ENCODE data around the gene LRRC51. TPM values are rescaled to one million over a fixed set of nuclear protein-coding genes. Genes with fewer than 3 reads are reported as not detected.

Gene LRRC51
- total RNA-seq, 2 donors from 2014 or later: 6.1 to 24.0 TPM

DNA sequence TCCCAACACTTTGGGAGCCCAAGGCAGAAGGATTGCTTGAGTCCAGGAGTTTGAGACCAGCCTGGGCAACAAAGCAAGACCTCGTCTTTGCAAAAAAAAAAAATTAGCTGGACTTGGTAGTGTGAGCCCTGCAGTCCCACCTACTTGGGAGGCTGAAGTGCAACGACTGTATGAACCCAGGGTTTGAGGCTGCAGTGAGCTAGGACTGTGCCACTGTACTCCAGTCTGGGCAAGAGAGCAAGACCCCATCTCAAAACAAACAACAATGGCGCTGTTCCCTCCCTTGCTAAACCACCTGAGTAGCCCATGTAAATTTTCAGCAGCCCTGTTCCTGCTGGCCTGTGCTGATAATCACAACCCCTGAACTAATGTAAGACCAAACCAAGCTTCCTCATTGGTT lies 19.4 kb downstream of the LRRC51 start:
- peaks cover 17 to 34% of the 10 kb centered on the region in 2 donors for H3K4me1 ChIP-seq (ENCODE audit: control insufficient read depth in 1 of 2, low read depth in 2 of 2)
- H3K9me3 ChIP-seq: no peaks in the 10 kb centered on the region
- H3K4me3 ChIP-seq: no peak overlapping the region
- no peak for ATAC-seq (ENCODE audit: insufficient number of reproducible peaks, low FRiP score, low read depth)
- no peak overlapping the region for H3K27ac ChIP-seq
- no peak for TF ChIP-seq CTCF (IDR thresholded peaks at IDR 0.05)
- H3K27me3 ChIP-seq (replicated peaks; ENCODE audit: insufficient read depth): no peaks in the 10 kb centered on the region
- H3K36me3 ChIP-seq: peaks cover 25% of the 10 kb centered on the region
- no peak for DNase-seq (ENCODE audit: low spot score)

- DNase-seq (ENCODE audit: low spot score): no peak
- H3K36me3 ChIP-seq: peaks cover 24% of the 10 kb centered on the region
- no peak overlapping the region for H3K27ac ChIP-seq
- peaks cover 17 to 34% of the 10 kb centered on the region in 2 donors for H3K4me1 ChIP-seq (ENCODE audit: control insufficient read depth in 1 of 2, low read depth in 2 of 2)
- no peak overlapping the region for H3K4me3 ChIP-seq
- TF ChIP-seq CTCF (IDR thresholded peaks at IDR 0.05): no peak
- ATAC-seq (ENCODE audit: insufficient number of reproducible peaks, low FRiP score, low read depth): no peak
- H3K9me3 ChIP-seq: no peaks in the 10 kb centered on the region
- no peaks in the 10 kb centered on the region for H3K27me3 ChIP-seq (replicated peaks; ENCODE audit: insufficient read depth)
These were observed 19.8 kb downstream of the LRRC51 start for GRCh38 chr11:72100462-72100861.

GRCh38 chr11:72102162-72102561 lies 21.5 kb downstream of the LRRC51 start:
- Histone ChIP-seq H3K27ac (peak overlapping the region; percentile 91 to 92), H3K4me1 (ENCODE audit: control insufficient read depth in 1 of 2, low read depth in 2 of 2) (peaks cover 17 to 34% of the 10 kb centered on the region in 2 donors), H3K27me3 (replicated peaks; ENCODE audit: insufficient read depth) (no peaks in the 10 kb centered on the region), H3K9me3 (no peaks in the 10 kb centered on the region), H3K36me3 (peaks cover 19% of the 10 kb centered on the region), H3K4me3 (peak overlapping the region; percentile 90)
- DNase-seq (ENCODE audit: low spot score) (no peak), ATAC-seq (ENCODE audit: insufficient number of reproducible peaks, low FRiP score, low read depth) (no peak)
- no peak for TF ChIP-seq CTCF (IDR thresholded peaks at IDR 0.05)

DNA sequence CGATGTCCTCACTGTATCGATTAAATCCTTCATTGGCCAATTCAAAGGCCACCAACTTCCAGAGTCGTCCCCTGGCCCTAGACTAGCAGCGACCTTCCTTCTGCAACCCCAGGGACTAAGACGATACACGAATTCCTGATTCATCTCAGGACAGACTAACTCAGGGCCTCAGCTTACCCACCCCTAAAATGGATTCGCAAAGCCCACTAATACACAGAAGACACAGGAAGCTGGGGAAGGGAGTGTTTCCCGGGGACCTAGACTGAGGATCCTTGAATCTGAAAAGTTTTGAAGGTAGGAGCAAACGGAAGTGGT lies 21.9 kb downstream of the LRRC51 start:
- Histone ChIP-seq H3K4me1 (ENCODE audit: control insufficient read depth in 1 of 2, low read depth in 2 of 2) (peaks cover 17 to 34% of the 10 kb centered on the region in 2 donors), H3K27ac (peak overlapping the region; percentile 91 to 92), H3K4me3 (peak overlapping the region; percentile 90), H3K27me3 (replicated peaks; ENCODE audit: insufficient read depth) (no peaks in the 10 kb centered on the region), H3K36me3 (peaks cover 15% of the 10 kb centered on the region), H3K9me3 (no peaks in the 10 kb centered on the region)
- no peak for ATAC-seq (ENCODE audit: insufficient number of reproducible peaks, low FRiP score, low read depth)
- DNase-seq (ENCODE audit: low spot score): no peak
- no peak for TF ChIP-seq CTCF (IDR thresholded peaks at IDR 0.05)

GRCh38 chr11:72102946-72103753 lies 22.5 kb downstream of the LRRC51 start, which contains the start of gene LAMTOR1:
LAMTOR1 (minus strand) TSS chr11:72103297; CDS start chr11:72103224, 73 bp downstream.
- H3K4me1 ChIP-seq (ENCODE audit: control insufficient read depth in 1 of 2, low read depth in 2 of 2): peaks cover 17 to 34% of the 10 kb centered on the region in 2 donors
- peak within 1 kb of the TSS; percentile 90 for H3K4me3 ChIP-seq
- peaks cover 9% of the 10 kb centered on the region for H3K36me3 ChIP-seq
- peak; percentile 99 for DNase-seq (ENCODE audit: low spot score)
- no peaks in the 10 kb centered on the region for H3K9me3 ChIP-seq
- peak; percentile 99 for ATAC-seq (ENCODE audit: insufficient number of reproducible peaks, low FRiP score, low read depth)
- peak; percentile 68 for TF ChIP-seq CTCF (IDR thresholded peaks at IDR 0.05)
- H3K27me3 ChIP-seq (replicated peaks; ENCODE audit: insufficient read depth): no peaks in the 10 kb centered on the region
- H3K27ac ChIP-seq: peak within 1 kb of the TSS; percentile 91 to 92
